T-helper 17 cell (primary cell): ENCODE measurements around the gene RAD52. TPM values are rescaled to one million over a fixed set of nuclear protein-coding genes. Genes with fewer than 3 reads are reported as not detected.

Source experiments
- ATAC-seq: fragments of 150-1000 bp; cut with Tn5 transposase; 2 replicates; pipeline ENCODE4 v1.10.0; 2021; ENCODE audit warnings: mild to moderate bottlenecking, moderate library complexity
- DNase-seq, 3 donors: peaks; one replicate each; pipeline versions ENCODE4 v3.0.0 to v3.0.0-alpha.2; 2020 to 2021
- H3K9me3 ChIP-seq: one replicate; pipeline ENCODE4 v1.7.0; 2013; ENCODE audit warnings: low read length, mild to moderate bottlenecking; ENCODE audit not compliant: control insufficient read depth, poor library complexity, severe bottlenecking
- H3K27ac Mint-ChIP-seq: one replicate; pipeline ENCODE4 v1.8.0; 2022; ENCODE audit warnings: mild to moderate bottlenecking, moderate library complexity, mixed read lengths
- H3K27me3 Mint-ChIP-seq: one replicate; pipeline ENCODE4 v1.8.0; 2022; ENCODE audit warnings: mixed read lengths
- H3K36me3 Mint-ChIP-seq: one replicate; pipeline ENCODE4 v1.8.0; 2022; ENCODE audit warnings: low read depth, mixed read lengths
- H3K4me1 Mint-ChIP-seq: one replicate; pipeline ENCODE4 v1.8.0; 2022; ENCODE audit warnings: mild to moderate bottlenecking, mixed read lengths
- H3K4me3 Mint-ChIP-seq: one replicate; pipeline ENCODE4 v1.8.0; 2022; ENCODE audit warnings: mild to moderate bottlenecking, moderate library complexity, mixed read lengths
- total RNA-seq, 4 donors: library from RNA in 2 of 4; stranded (reverse) in 2 of 4; gene quantifications; one replicate each; pipeline ENCODE4 v1.2.3 and lab custom pipeline; 2022 to 2026

RAD52 gene
- total RNA-seq, 2 donors from 2014 or later = 11.9 to 13.3 TPM

- no peaks in the 10 kb centered on the region for H3K9me3 ChIP-seq
- Mint-ChIP-seq H3K27ac (no peak overlapping the region), H3K36me3 (peaks cover 8% of the 10 kb centered on the region), H3K4me3 (peak overlapping the region; percentile 50), H3K4me1 (peaks cover 12% of the 10 kb centered on the region), H3K27me3 (no peaks in the 10 kb centered on the region)
- no peak for ATAC-seq
- no peak for DNase-seq
Observed at GRCh38 chr12:916712-917445, 32.6 kb downstream of the RAD52 start.

- Mint-ChIP-seq H3K27ac (no peak overlapping the region), H3K4me1 (peaks cover 12% of the 10 kb centered on the region), H3K36me3 (peaks cover 8% of the 10 kb centered on the region), H3K4me3 (no peak overlapping the region), H3K27me3 (no peaks in the 10 kb centered on the region)
- no peaks in the 10 kb centered on the region for H3K9me3 ChIP-seq
- ATAC-seq = peak; percentile 23
- DNase-seq = no peak
Observed at GRCh38 chr12:916240-916639, 33.3 kb downstream of the RAD52 start.

GRCh38 chr12:915090-915489, 34.4 kb downstream of the RAD52 start:
- H3K4me1 Mint-ChIP-seq = peaks cover 10% of the 10 kb centered on the region
- DNase-seq (no peak), ATAC-seq (no peak)
- peak overlapping the region; percentile 16 for H3K27ac Mint-ChIP-seq
- H3K4me3 Mint-ChIP-seq = peak overlapping the region; percentile 12
- H3K27me3 Mint-ChIP-seq = no peaks in the 10 kb centered on the region
- peaks cover 2% of the 10 kb centered on the region for H3K36me3 Mint-ChIP-seq
- H3K9me3 ChIP-seq = no peaks in the 10 kb centered on the region

- no peak overlapping the region for H3K4me3 Mint-ChIP-seq
- H3K4me1 Mint-ChIP-seq = peaks cover 12% of the 10 kb centered on the region
- no peaks in the 10 kb centered on the region for H3K9me3 ChIP-seq
- DNase-seq (no peak), ATAC-seq (no peak)
- no peaks in the 10 kb centered on the region for H3K27me3 Mint-ChIP-seq
- peak overlapping the region; percentile 89 for H3K27ac Mint-ChIP-seq
- H3K36me3 Mint-ChIP-seq = peaks cover 4% of the 10 kb centered on the region
Observed at GRCh38 chr12:913919-914698, 35.4 kb downstream of the RAD52 start.

- peaks cover 8% of the 10 kb centered on the region for H3K36me3 Mint-ChIP-seq
- no peak for ATAC-seq
Observed at GRCh38 chr12:912466-913235, 36.8 kb downstream of the RAD52 start.

GRCh38 chr12:911191-911826, 38.2 kb downstream of the RAD52 start:
- ATAC-seq = no peak
- H3K36me3 Mint-ChIP-seq = peaks cover 8% of the 10 kb centered on the region
- H3K4me3 Mint-ChIP-seq = no peak overlapping the region
- DNase-seq = no peak
- H3K4me1 Mint-ChIP-seq = peaks cover 14% of the 10 kb centered on the region
- H3K27ac Mint-ChIP-seq = no peak overlapping the region
- H3K27me3 Mint-ChIP-seq = no peaks in the 10 kb centered on the region
- H3K9me3 ChIP-seq = no peaks in the 10 kb centered on the region

More at GRCh38 chr12:912466-913235, 36.8 kb downstream of the RAD52 start:
- DNase-seq = no peak
- Mint-ChIP-seq H3K27me3 (no peaks in the 10 kb centered on the region), H3K4me3 (no peak overlapping the region), H3K27ac (no peak overlapping the region), H3K4me1 (peaks cover 12% of the 10 kb centered on the region)
- H3K9me3 ChIP-seq = no peaks in the 10 kb centered on the region

- Mint-ChIP-seq H3K36me3 (peaks cover 11% of the 10 kb centered on the region), H3K27me3 (no peaks in the 10 kb centered on the region), H3K4me3 (no peak overlapping the region), H3K4me1 (peaks cover 19% of the 10 kb centered on the region), H3K27ac (no peak overlapping the region)
- ATAC-seq (no peak), DNase-seq (no peak)
- H3K9me3 ChIP-seq = no peaks in the 10 kb centered on the region
Observed at GRCh38 chr12:910416-910815, 39.1 kb downstream of the RAD52 start.

- no peak overlapping the region for H3K4me3 Mint-ChIP-seq
- peaks cover 13% of the 10 kb centered on the region for H3K36me3 Mint-ChIP-seq
Observed at GRCh38 chr12:909861-910260, 39.6 kb downstream of the RAD52 start.

GRCh38 chr12:907413-908185, 41.9 kb downstream of the RAD52 start:
- Mint-ChIP-seq H3K27ac (no peak overlapping the region), H3K36me3 (peaks cover 17% of the 10 kb centered on the region)

More at GRCh38 chr12:909861-910260, 39.6 kb downstream of the RAD52 start:
- H3K27ac Mint-ChIP-seq = peak overlapping the region; percentile 77
- H3K27me3 Mint-ChIP-seq = no peaks in the 10 kb centered on the region
- peaks cover 18% of the 10 kb centered on the region for H3K4me1 Mint-ChIP-seq
- H3K9me3 ChIP-seq = no peaks in the 10 kb centered on the region
- ATAC-seq = no peak
- DNase-seq = no peak

GRCh38 chr12:906062-906585, 43.4 kb downstream of the RAD52 start:
- Mint-ChIP-seq H3K27me3 (no peaks in the 10 kb centered on the region), H3K36me3 (peaks cover 24% of the 10 kb centered on the region), H3K27ac (peak overlapping the region; percentile 74), H3K4me3 (no peak overlapping the region), H3K4me1 (peaks cover 18% of the 10 kb centered on the region)
- DNase-seq (no peak), ATAC-seq (peak; percentile 8)
- no peaks in the 10 kb centered on the region for H3K9me3 ChIP-seq

More at GRCh38 chr12:907413-908185, 41.9 kb downstream of the RAD52 start:
- no peaks in the 10 kb centered on the region for H3K27me3 Mint-ChIP-seq
- H3K9me3 ChIP-seq = no peaks in the 10 kb centered on the region
- DNase-seq = no peak
- peaks cover 18% of the 10 kb centered on the region for H3K4me1 Mint-ChIP-seq
- no peak for ATAC-seq
- H3K4me3 Mint-ChIP-seq = no peak overlapping the region

GRCh38 chr12:905261-906031, 44.0 kb downstream of the RAD52 start:
- H3K36me3 Mint-ChIP-seq = peaks cover 24% of the 10 kb centered on the region
- H3K9me3 ChIP-seq = no peaks in the 10 kb centered on the region
- DNase-seq = no peak
- ATAC-seq = peak; percentile 68
- peak overlapping the region; percentile 28 for H3K4me3 Mint-ChIP-seq
- no peaks in the 10 kb centered on the region for H3K27me3 Mint-ChIP-seq
- H3K27ac Mint-ChIP-seq = peak overlapping the region; percentile 74
- H3K4me1 Mint-ChIP-seq = peaks cover 18% of the 10 kb centered on the region
